HepG2 (cell line): Measurements from ENCODE around the gene FAM13B. TPM values are rescaled to one million over a fixed set of nuclear protein-coding genes. Genes with fewer than 3 reads are reported as not detected.
A peak's percentile ranks its signal among the peaks of the same experiment; 100 is the strongest.

ENCODE experiments used
- ATAC-seq: fragments of 200-7000 bp; cut with Tn5 transposase; 3 replicates; pipeline ENCODE4 v1.9.1; 2020; ENCODE audit warnings: mild to moderate bottlenecking, moderate library complexity
- BruUV-seq: library from RNA; stranded (reverse); fragments of 400-500 nt; replicated peaks from 2 replicates; lab custom pipeline; 2021; lab: Mats Ljungman, UMichigan
- CTCF ChIA-PET: fragments of 300-600 bp; formaldehyde crosslinking; extraction: SDS; loops from one replicate; lab custom pipeline; 2021; ENCODE audit warnings: low total read pairs, inconsistent platforms, low intra/inter-chr PET ratio; lab: Yijun Ruan, JAX
- POLR2A ChIA-PET: fragments of 350-600 bp; sonication (Branson Sonifier 250); formaldehyde crosslinking; loops from one replicate; lab custom pipeline; 2020; ENCODE audit warnings: antibody characterized with exemption, inconsistent platforms; lab: Yijun Ruan, JAX
- DNase-seq: peaks from one replicate; pipeline ENCODE4 v3.0.0-alpha.2; 2015; ENCODE audit warnings: low spot score
- FAIRE-seq: peaks from 3 replicates; lab custom pipeline; 2011; peaks lifted over from hg19 to GRCh38; lab: Jason Lieb, UNC
- H2AFZ ChIP-seq: one replicate; pipeline ENCODE4 v1.6.1; 2011; ENCODE audit warnings: low read length, inconsistent platforms
- H3K27ac ChIP-seq: fragments of 300-600 bp; 3 replicates; pipeline ENCODE4 v1.8.0; 2011; ENCODE audit warnings: mixed run types, mild to moderate bottlenecking, mixed read lengths, low read length, inconsistent platforms; ENCODE audit not compliant: insufficient read depth; ENCODE audit errors: extremely low read length
- H3K27me3 ChIP-seq, 2 experiments: fragments of 200-600 bp in 1 of 2; 2 replicates in 1 of 2; 3 replicates in 1 of 2; pipeline versions ENCODE4 v1.6.0 to v1.8.0; 2011; ENCODE audit warnings: low read length in 2 of 2, mild to moderate bottlenecking in 2 of 2, moderate library complexity in 2 of 2, inconsistent platforms in 1 of 2; ENCODE audit not compliant: insufficient read depth in 2 of 2, control insufficient read depth in 1 of 2
- H3K36me3 ChIP-seq, 2 experiments: fragments of 200-600 bp in 1 of 2; replicated peaks in 1 of 2; 2 replicates in 1 of 2; 3 replicates in 1 of 2; pipeline versions ENCODE4 v1.5.1 to v1.8.0; 2011; ENCODE audit warnings: low read length in 2 of 2, inconsistent platforms in 1 of 2; ENCODE audit not compliant: insufficient read depth in 2 of 2, control insufficient read depth in 1 of 2
- H3K4me1 ChIP-seq: 2 replicates; pipeline ENCODE4 v1.5.1; 2012; ENCODE audit warnings: low read length, inconsistent platforms; ENCODE audit not compliant: insufficient read depth
- H3K4me2 ChIP-seq: 2 replicates; pipeline ENCODE4 v1.6.0; 2011; ENCODE audit warnings: low read depth, low read length, inconsistent platforms
- H3K4me3 ChIP-seq, 3 experiments: fragments of 200-600 bp in 1 of 3; sonication (generic), shearing (Covaris generic) in 1 of 3; replicated peaks in 1 of 3; 2 replicates each; pipeline ENCODE4 v1.5.1; 2011 to 2016; ENCODE audit warnings: low read length in 3 of 3, inconsistent platforms in 2 of 3, low read depth in 2 of 3, mild to moderate bottlenecking in 2 of 3, control low read depth in 1 of 3, mixed read lengths in 1 of 3; ENCODE audit not compliant: insufficient read depth in 1 of 3
- H3K79me2 ChIP-seq: one replicate; pipeline ENCODE4 v1.6.1; 2011; ENCODE audit warnings: low read length, inconsistent platforms; ENCODE audit not compliant: insufficient read depth
- H3K9ac ChIP-seq: 2 replicates; pipeline ENCODE4 v1.6.0; 2011; ENCODE audit warnings: mild to moderate bottlenecking, low read depth, low read length, inconsistent platforms; ENCODE audit not compliant: insufficient read depth
- H3K9me3 ChIP-seq: 2 replicates; pipeline ENCODE4 v1.5.1; 2012; ENCODE audit warnings: mild to moderate bottlenecking, low read length
- H4K20me1 ChIP-seq: 2 replicates; pipeline ENCODE4 v1.6.0; 2011; ENCODE audit warnings: inconsistent platforms, mild to moderate bottlenecking, low read length, moderate library complexity; ENCODE audit not compliant: insufficient read depth
- GATA4 ChIP-seq: sonication (generic); IDR thresholded peaks from 2 replicates; pipeline ENCODE4 v1.6.1; 2016; ENCODE audit warnings: antibody characterized with exemption, low read depth, borderline replicate concordance
- KDM3A ChIP-seq: IDR thresholded peaks from 2 replicates; pipeline ENCODE4 v1.6.1; 2018; ENCODE audit warnings: low read depth, missing compliant biosample characterization
- NFIB ChIP-seq: sonication (generic); formaldehyde crosslinking; IDR thresholded peaks from 2 replicates; pipeline ENCODE4 v1.9.0; 2021; ENCODE audit warnings: missing genetic modification reagents, mild to moderate bottlenecking, borderline replicate concordance
- NR1H2 ChIP-seq: sonication (generic); formaldehyde crosslinking; IDR thresholded peaks from 2 replicates; pipeline ENCODE4 v1.8.1; 2022; ENCODE audit warnings: low read depth, missing genetic modification reagents, borderline replicate concordance
- ZNF709 ChIP-seq: sonication (generic); formaldehyde crosslinking; IDR thresholded peaks from 2 replicates; pipeline ENCODE4 v1.5.0; 2020; ENCODE audit warnings: mild to moderate bottlenecking, missing genetic modification reagents
- ZNF746 ChIP-seq: sonication (generic); formaldehyde crosslinking; IDR thresholded peaks from 2 replicates; pipeline ENCODE4 v1.8.0; 2022; ENCODE audit warnings: mild to moderate bottlenecking, missing genetic modification reagents
- WGBS: methylation state at CpG from one replicate; pipeline ENCODE4 v1.1.6; 2017; ENCODE audit warnings: low lambda C conversion rate; 5-methylcytosine and 5-hydroxymethylcytosine counted together
- in situ Hi-C: cut with HindIII; loops from 2 replicates; pipeline ENCODE4 v1.10.0; 2017; ENCODE audit warnings: low pct_unique_long_range_greater_than_20kb; ENCODE audit not compliant: extremely low pct_ligation_motif_present
- intact Hi-C: fragments of 100-400 bp; cut with micrococcal nuclease; formaldehyde crosslinking; loops from one replicate; pipeline ENCODE4 v1.10.0; 2022; ENCODE audit not compliant: unreplicated experiment
- polyA plus RNA-seq, 8 experiments: library from polyadenylated mRNA; depleted of rRNA in 3 of 8; stranded (reverse) in 7 of 8; unstranded in 1 of 8; fragments of >200 nt; fragmentation: Illumina TruSeq in 4 of 8; extraction: Trizol in 4 of 8; gene quantifications; 2 replicates each; pipeline versions ENCODE4 v1.2.1 to v1.2.3, GENCODE V29; 2011 to 2016; ENCODE audit warnings: low read depth in 4 of 8, missing spikeins in 1 of 8, mixed read lengths in 1 of 8; ENCODE audit not compliant: insufficient read depth in 1 of 8
- total RNA-seq, 5 experiments: library from RNA; depleted of rRNA; stranded (reverse); fragments of >200 nt; fragmentation: Illumina TruSeq; extraction: Trizol; gene quantifications; 2 replicates each; pipeline ENCODE4 v1.2.3, GENCODE V29; 2016; ENCODE audit warnings: low read depth in 1 of 5
- TF ChIP-seq, protein P1 (sequence below): sonication (generic); formaldehyde crosslinking; IDR thresholded peaks from 2 replicates; pipeline ENCODE4 v1.4.0; 2020; ENCODE audit warnings: missing genetic modification reagents, borderline replicate concordance
- TF ChIP-seq, protein P2 (sequence below): sonication (generic); formaldehyde crosslinking; IDR thresholded peaks from 2 replicates; pipeline ENCODE4 v1.4.0; 2020; ENCODE audit warnings: missing genetic modification reagents

FAM13B gene
- total and polyA plus RNA-seq, 2 of the 13 experiments (the other 11 are each of a cell fraction or from before 2014, with no cell fraction given), result 6.9 to 11.5 TPM

GRCh38 chr5:137916923-137917322, 116.0 kb downstream of the FAM13B start:
- intact Hi-C loops, result no loop called here
- Histone ChIP-seq H3K4me1 (no peaks in the 10 kb centered on the region), H3K27me3 (no peaks in the 10 kb centered on the region), H3K27ac (no peak overlapping the region), H3K4me2 (no peak overlapping the region), H3K9me3 (peaks cover 10% of the 10 kb centered on the region; the same call in 1 of the 2 replicates), H3K36me3 (no peaks in the 10 kb centered on the region), H2AFZ (no peak overlapping the region), H4K20me1 (no peaks in the 10 kb centered on the region), H3K79me2 (no peaks in the 10 kb centered on the region), H3K9ac (no peak overlapping the region), H3K4me3 (no peak overlapping the region)
- TF ChIP-seq NR1H2 (CRISPR knock-in tag) (no peak), NFIB (no peak), ZNF709 (peak; percentile 94), ZNF746 (no peak), KDM3A (CRISPR knock-in tag) (no peak), GATA4 (no peak)
- TF ChIP-seq, protein P1, sequence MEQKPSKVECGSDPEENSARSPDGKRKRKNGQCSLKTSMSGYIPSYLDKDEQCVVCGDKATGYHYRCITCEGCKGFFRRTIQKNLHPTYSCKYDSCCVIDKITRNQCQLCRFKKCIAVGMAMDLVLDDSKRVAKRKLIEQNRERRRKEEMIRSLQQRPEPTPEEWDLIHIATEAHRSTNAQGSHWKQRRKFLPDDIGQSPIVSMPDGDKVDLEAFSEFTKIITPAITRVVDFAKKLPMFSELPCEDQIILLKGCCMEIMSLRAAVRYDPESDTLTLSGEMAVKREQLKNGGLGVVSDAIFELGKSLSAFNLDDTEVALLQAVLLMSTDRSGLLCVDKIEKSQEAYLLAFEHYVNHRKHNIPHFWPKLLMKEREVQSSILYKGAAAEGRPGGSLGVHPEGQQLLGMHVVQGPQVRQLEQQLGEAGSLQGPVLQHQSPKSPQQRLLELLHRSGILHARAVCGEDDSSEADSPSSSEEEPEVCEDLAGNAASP (CRISPR knock-in tag), result no peak
- 33% methylated on average over 1 of the region's 1 CpG for WGBS
- POLR2A ChIA-PET, result interaction anchor here (0.6 kb wide), 1 partner anchor 9 kb away, joined by 3 read pairs; no protein-coding TSS in a partner anchor
- no TSS peak for BruUV-seq
- no peak for FAIRE-seq
- CTCF ChIA-PET, result no interaction called here
- DNase-seq, result no peak
- no peak for ATAC-seq
- in situ Hi-C loops, result no loop called here

DNA sequence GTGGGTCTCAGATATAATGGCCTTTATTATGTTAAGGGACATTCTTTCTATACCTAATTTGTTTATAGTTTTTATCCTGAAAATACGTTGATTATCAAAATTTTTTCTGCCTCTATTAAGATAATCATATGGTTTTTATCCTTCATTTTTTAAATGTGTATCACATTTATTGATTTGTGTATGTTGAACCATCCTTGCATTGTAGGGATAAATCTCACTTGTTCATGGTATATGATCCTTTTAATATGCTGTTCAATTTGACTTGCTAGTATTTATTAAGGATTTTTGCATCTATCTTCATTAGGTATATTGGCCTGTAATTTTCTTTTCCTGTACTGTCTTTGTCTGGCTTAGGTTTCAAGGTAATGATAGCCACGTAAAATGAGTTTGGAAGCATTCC, 118.1 kb downstream of the FAM13B start:
- H3K27me3 ChIP-seq, result no peaks in the 10 kb centered on the region
- H3K9ac ChIP-seq, result no peak overlapping the region
- no peak overlapping the region for H3K4me3 ChIP-seq
- WGBS, result 4% methylated on average over 2 of the region's 2 CpGs
- intact Hi-C loops (no loop called here), in situ Hi-C loops (no loop called here)
- H4K20me1 ChIP-seq, result no peaks in the 10 kb centered on the region
- no peak for FAIRE-seq
- no peak overlapping the region for H2AFZ ChIP-seq
- no peaks in the 10 kb centered on the region for H3K79me2 ChIP-seq
- POLR2A ChIA-PET, result no interaction called here
- peaks cover 10% of the 10 kb centered on the region; the same call in 1 of the 2 replicates for H3K9me3 ChIP-seq
- ATAC-seq, result no peak
- no peak for DNase-seq
- TF ChIP-seq, protein P2, sequence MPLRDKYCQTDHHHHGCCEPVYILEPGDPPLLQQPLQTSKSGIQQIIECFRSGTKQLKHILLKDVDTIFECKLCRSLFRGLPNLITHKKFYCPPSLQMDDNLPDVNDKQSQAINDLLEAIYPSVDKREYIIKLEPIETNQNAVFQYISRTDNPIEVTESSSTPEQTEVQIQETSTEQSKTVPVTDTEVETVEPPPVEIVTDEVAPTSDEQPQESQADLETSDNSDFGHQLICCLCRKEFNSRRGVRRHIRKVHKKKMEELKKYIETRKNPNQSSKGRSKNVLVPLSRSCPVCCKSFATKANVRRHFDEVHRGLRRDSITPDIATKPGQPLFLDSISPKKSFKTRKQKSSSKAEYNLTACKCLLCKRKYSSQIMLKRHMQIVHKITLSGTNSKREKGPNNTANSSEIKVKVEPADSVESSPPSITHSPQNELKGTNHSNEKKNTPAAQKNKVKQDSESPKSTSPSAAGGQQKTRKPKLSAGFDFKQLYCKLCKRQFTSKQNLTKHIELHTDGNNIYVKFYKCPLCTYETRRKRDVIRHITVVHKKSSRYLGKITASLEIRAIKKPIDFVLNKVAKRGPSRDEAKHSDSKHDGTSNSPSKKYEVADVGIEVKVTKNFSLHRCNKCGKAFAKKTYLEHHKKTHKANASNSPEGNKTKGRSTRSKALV (CRISPR knock-in tag), result no peak
- no peak overlapping the region for H3K27ac ChIP-seq
- no peaks in the 10 kb centered on the region for H3K36me3 ChIP-seq
- CTCF ChIA-PET, result no interaction called here
- no TSS peak for BruUV-seq
- H3K4me1 ChIP-seq, result no peaks in the 10 kb centered on the region
- no peak overlapping the region for H3K4me2 ChIP-seq
